WTC11 (cell line): ENCODE data around the gene MAGI2. TPM values are rescaled to one million over a fixed set of nuclear protein-coding genes. Genes with fewer than 3 reads are reported as not detected.

Experiments used
- ATAC-seq: fragments of 200-7000 bp; cut with Tn5 transposase; 2 replicates; pipeline ENCODE4 v1.10.0; 2021; ENCODE audit warnings: mild to moderate bottlenecking, moderate library complexity
- CTCF ChIA-PET: fragments of 300-600 bp; sonication (Branson Sonifier 250); formaldehyde crosslinking; loops from one replicate; lab custom pipeline; 2021; ENCODE audit warnings: antibody characterized with exemption; lab: Charles Lee
- POLR2A ChIA-PET: fragments of 350-600 bp; sonication (Branson Sonifier 250); formaldehyde crosslinking; loops from one replicate; lab custom pipeline; 2021; ENCODE audit warnings: antibody characterized with exemption; lab: Charles Lee
- DNase-seq: peaks from one replicate; pipeline ENCODE4 v3.0.0; 2021; ENCODE audit warnings: low spot score
- H3K27ac Mint-ChIP-seq: 2 replicates; pipeline ENCODE4 v1.8.0; 2021; ENCODE audit warnings: mixed read lengths
- H3K27me3 Mint-ChIP-seq: 2 replicates; pipeline ENCODE4 v1.8.0; 2021; ENCODE audit warnings: low read depth, mild to moderate bottlenecking, moderate library complexity, mixed read lengths
- H3K36me3 Mint-ChIP-seq: 2 replicates; pipeline ENCODE4 v1.8.0; 2021; ENCODE audit warnings: mixed read lengths
- H3K4me1 Mint-ChIP-seq: 2 replicates; pipeline ENCODE4 v1.8.0; 2022; ENCODE audit warnings: mixed read lengths
- H3K4me3 Mint-ChIP-seq: 2 replicates; pipeline ENCODE4 v1.8.0; 2021; ENCODE audit warnings: mild to moderate bottlenecking, moderate library complexity, mixed read lengths
- H3K9me3 Mint-ChIP-seq: 2 replicates; pipeline ENCODE4 v1.8.0; 2021; ENCODE audit warnings: mixed read lengths
- CBFB ChIP-seq: sonication (generic); formaldehyde crosslinking; IDR thresholded peaks from 2 replicates; pipeline ENCODE4 v1.8.1; 2022; ENCODE audit warnings: mild to moderate bottlenecking, low read depth, missing genetic modification reagents
- CREB1 ChIP-seq: sonication (generic); formaldehyde crosslinking; IDR thresholded peaks from 2 replicates; pipeline ENCODE4 v1.8.0; 2023; ENCODE audit warnings: mild to moderate bottlenecking, missing genetic modification reagents
- EMX1 ChIP-seq: fragments of 250-450 bp; sonication (Bioruptor Pico); IDR thresholded peaks from 2 replicates; pipeline ENCODE4 v1.8.0; 2021; ENCODE audit warnings: mild to moderate bottlenecking
- ETV6 ChIP-seq: sonication (generic); formaldehyde crosslinking; IDR thresholded peaks from 2 replicates; pipeline ENCODE4 v1.8.1; 2022; ENCODE audit warnings: mild to moderate bottlenecking, missing genetic modification reagents
- FOXJ3 ChIP-seq: sonication (generic); formaldehyde crosslinking; IDR thresholded peaks from 2 replicates; pipeline ENCODE4 v1.9.0; 2021; ENCODE audit warnings: missing genetic modification reagents, mild to moderate bottlenecking, borderline replicate concordance
- KAT7 ChIP-seq: sonication (generic); formaldehyde crosslinking; IDR thresholded peaks from 2 replicates; pipeline ENCODE4 v1.8.1; 2023; ENCODE audit warnings: missing genetic modification reagents, mild to moderate bottlenecking, borderline replicate concordance
- RELA ChIP-seq: sonication (generic); formaldehyde crosslinking; IDR thresholded peaks from 2 replicates; pipeline ENCODE4 v1.8.1; 2022; ENCODE audit warnings: missing genetic modification reagents, mild to moderate bottlenecking, borderline replicate concordance
- TCF7 ChIP-seq: sonication (generic); formaldehyde crosslinking; IDR thresholded peaks from 2 replicates; pipeline ENCODE4 v1.8.0; 2022; ENCODE audit warnings: mild to moderate bottlenecking, low read depth, missing genetic modification reagents, moderate library complexity
- ZNF232 ChIP-seq: sonication (generic); formaldehyde crosslinking; IDR thresholded peaks from 2 replicates; pipeline ENCODE4 v1.8.0; 2022; ENCODE audit warnings: mild to moderate bottlenecking, missing genetic modification reagents
- ZNF263 ChIP-seq: sonication (generic); formaldehyde crosslinking; IDR thresholded peaks from 2 replicates; pipeline ENCODE4 v1.8.1; 2022; ENCODE audit warnings: low read depth, mild to moderate bottlenecking, moderate library complexity, missing genetic modification reagents
- ZNF396 ChIP-seq: fragments of 250-450 bp; sonication (Bioruptor Pico); IDR thresholded peaks from 2 replicates; pipeline ENCODE4 v1.8.0; 2021; ENCODE audit warnings: mild to moderate bottlenecking, moderate library complexity, borderline replicate concordance
- total RNA-seq: library from RNA; stranded (reverse); gene quantifications from 3 replicates; pipeline ENCODE4 v1.2.3, GENCODE V29; 2021
- TF ChIP-seq, protein P1 (sequence below): sonication (generic); formaldehyde crosslinking; IDR thresholded peaks from 2 replicates; pipeline ENCODE4 v1.8.1; 2023; ENCODE audit warnings: mild to moderate bottlenecking, missing genetic modification reagents
- TF ChIP-seq, protein P2 (sequence below): sonication (generic); formaldehyde crosslinking; IDR thresholded peaks from 2 replicates; pipeline ENCODE4 v1.8.1; 2023; ENCODE audit warnings: mild to moderate bottlenecking, moderate library complexity, missing genetic modification reagents
- TF ChIP-seq, protein P3 (sequence below): fragments of 250-450 bp; sonication (Bioruptor Pico); conservative IDR thresholded peaks from 2 replicates; pipeline ENCODE4 v1.9.0; 2021; ENCODE audit warnings: mild to moderate bottlenecking
- TF ChIP-seq, protein P4 (sequence below): fragments of 250-450 bp; sonication (Bioruptor Pico); IDR thresholded peaks from 2 replicates; pipeline ENCODE4 v1.8.0; 2021; ENCODE audit warnings: mild to moderate bottlenecking
- TF ChIP-seq, protein P5 (sequence below): sonication (generic); formaldehyde crosslinking; IDR thresholded peaks from 2 replicates; pipeline ENCODE4 v1.8.0; 2023; ENCODE audit warnings: missing genetic modification reagents
- TF ChIP-seq, protein P6 (sequence below): sonication (generic); formaldehyde crosslinking; IDR thresholded peaks from 2 replicates; pipeline ENCODE4 v1.8.1; 2023; ENCODE audit warnings: mild to moderate bottlenecking, missing genetic modification reagents, moderate library complexity
- TF ChIP-seq, protein P7 (sequence below): sonication (generic); formaldehyde crosslinking; IDR thresholded peaks from 2 replicates; pipeline ENCODE4 v1.8.0; 2022; ENCODE audit warnings: mild to moderate bottlenecking, missing genetic modification reagents
- TF ChIP-seq, protein P8 (sequence below): sonication (generic); formaldehyde crosslinking; IDR thresholded peaks from 2 replicates; pipeline ENCODE4 v1.8.0; 2023; ENCODE audit warnings: mild to moderate bottlenecking, missing genetic modification reagents

MAGI2 gene
- total RNA-seq, 1 experiment from 2014 or later = 26.6 TPM

DNA sequence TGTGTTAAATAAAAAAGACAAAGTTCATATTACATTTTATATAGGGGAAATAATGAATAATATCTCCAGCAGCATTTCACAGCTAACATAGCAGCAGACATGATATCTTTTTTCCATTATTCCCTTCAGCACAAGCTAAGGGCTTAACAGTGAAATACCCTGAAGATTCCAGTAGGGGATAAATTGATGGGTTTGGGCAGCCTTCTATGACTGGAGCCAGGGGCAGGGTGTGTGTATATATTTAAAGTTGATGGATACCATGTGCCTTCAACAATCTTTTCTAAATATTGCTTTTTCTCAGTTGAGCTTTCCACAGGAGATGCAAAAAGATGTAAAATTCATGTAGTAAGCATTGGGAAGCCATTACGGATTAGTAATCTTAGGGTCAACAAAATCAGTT, 151.2 kb downstream of the MAGI2 start:
- Mint-ChIP-seq H3K9me3 (no peaks in the 10 kb centered on the region), H3K4me1 (no peaks in the 10 kb centered on the region), H3K4me3 (no peak overlapping the region), H3K27ac (no peak overlapping the region), H3K36me3 (no peaks in the 10 kb centered on the region), H3K27me3 (no peaks in the 10 kb centered on the region; the same call in 1 of the 2 replicates)
- no peak for TF ChIP-seq ZNF263 (CRISPR knock-in tag)
- TF ChIP-seq FOXJ3 (CRISPR knock-in tag) = no peak
- TF ChIP-seq, protein P1, sequence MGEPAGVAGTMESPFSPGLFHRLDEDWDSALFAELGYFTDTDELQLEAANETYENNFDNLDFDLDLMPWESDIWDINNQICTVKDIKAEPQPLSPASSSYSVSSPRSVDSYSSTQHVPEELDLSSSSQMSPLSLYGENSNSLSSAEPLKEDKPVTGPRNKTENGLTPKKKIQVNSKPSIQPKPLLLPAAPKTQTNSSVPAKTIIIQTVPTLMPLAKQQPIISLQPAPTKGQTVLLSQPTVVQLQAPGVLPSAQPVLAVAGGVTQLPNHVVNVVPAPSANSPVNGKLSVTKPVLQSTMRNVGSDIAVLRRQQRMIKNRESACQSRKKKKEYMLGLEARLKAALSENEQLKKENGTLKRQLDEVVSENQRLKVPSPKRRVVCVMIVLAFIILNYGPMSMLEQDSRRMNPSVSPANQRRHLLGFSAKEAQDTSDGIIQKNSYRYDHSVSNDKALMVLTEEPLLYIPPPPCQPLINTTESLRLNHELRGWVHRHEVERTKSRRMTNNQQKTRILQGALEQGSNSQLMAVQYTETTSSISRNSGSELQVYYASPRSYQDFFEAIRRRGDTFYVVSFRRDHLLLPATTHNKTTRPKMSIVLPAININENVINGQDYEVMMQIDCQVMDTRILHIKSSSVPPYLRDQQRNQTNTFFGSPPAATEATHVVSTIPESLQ (CRISPR knock-in tag) = no peak
- TF ChIP-seq, protein P2, sequence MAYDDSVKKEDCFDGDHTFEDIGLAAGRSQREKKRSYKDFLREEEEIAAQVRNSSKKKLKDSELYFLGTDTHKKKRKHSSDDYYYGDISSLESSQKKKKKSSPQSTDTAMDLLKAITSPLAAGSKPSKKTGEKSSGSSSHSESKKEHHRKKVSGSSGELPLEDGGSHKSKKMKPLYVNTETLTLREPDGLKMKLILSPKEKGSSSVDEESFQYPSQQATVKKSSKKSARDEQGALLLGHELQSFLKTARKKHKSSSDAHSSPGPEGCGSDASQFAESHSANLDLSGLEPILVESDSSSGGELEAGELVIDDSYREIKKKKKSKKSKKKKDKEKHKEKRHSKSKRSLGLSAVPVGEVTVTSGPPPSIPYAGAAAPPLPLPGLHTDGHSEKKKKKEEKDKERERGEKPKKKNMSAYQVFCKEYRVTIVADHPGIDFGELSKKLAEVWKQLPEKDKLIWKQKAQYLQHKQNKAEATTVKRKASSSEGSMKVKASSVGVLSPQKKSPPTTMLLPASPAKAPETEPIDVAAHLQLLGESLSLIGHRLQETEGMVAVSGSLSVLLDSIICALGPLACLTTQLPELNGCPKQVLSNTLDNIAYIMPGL (CRISPR knock-in tag) = no peak
- TF ChIP-seq ZNF396 = no peak
- TF ChIP-seq, protein P3, sequence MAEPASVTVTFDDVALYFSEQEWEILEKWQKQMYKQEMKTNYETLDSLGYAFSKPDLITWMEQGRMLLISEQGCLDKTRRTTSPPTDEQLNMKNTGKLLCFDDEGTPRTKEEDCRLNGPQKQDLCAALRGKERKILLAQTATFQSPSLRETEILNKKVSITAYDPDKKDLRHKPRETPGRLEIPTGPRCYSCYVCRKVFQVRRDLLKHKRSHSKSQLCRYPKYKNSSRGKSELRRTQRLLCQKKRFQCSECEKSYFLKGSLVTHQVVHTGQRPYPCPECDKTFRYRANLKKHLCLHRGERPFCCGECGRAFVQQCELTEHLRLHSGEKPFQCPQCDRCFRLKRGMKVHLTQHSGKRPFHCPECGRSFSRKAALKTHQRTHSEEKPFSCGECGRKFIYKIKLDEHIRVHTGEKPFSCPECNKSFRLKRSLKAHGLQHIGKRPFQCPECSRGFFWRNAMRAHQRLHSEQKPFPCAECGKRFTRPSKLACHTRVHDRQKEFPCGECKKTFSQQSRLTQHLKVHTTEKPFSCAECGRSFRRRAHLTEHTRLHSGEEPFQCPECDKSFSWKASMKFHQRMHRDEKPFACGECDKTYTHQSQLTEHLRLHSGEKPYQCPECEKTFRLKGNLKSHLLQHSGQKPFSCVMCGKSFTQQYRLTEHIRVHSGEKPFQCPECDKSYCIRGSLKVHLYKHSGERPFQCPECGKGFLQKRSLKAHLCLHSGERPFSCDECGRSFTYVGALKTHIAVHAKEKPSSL (CRISPR knock-in tag) = no peak
- TF ChIP-seq, protein P4, sequence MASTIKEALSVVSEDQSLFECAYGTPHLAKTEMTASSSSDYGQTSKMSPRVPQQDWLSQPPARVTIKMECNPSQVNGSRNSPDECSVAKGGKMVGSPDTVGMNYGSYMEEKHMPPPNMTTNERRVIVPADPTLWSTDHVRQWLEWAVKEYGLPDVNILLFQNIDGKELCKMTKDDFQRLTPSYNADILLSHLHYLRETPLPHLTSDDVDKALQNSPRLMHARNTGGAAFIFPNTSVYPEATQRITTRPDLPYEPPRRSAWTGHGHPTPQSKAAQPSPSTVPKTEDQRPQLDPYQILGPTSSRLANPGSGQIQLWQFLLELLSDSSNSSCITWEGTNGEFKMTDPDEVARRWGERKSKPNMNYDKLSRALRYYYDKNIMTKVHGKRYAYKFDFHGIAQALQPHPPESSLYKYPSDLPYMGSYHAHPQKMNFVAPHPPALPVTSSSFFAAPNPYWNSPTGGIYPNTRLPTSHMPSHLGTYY (CRISPR knock-in tag) = no peak
- TF ChIP-seq TCF7 (CRISPR knock-in tag) = no peak
- no peak for TF ChIP-seq KAT7 (CRISPR knock-in tag)
- TF ChIP-seq EMX1 (CRISPR knock-in tag) = no peak
- TF ChIP-seq, protein P5, sequence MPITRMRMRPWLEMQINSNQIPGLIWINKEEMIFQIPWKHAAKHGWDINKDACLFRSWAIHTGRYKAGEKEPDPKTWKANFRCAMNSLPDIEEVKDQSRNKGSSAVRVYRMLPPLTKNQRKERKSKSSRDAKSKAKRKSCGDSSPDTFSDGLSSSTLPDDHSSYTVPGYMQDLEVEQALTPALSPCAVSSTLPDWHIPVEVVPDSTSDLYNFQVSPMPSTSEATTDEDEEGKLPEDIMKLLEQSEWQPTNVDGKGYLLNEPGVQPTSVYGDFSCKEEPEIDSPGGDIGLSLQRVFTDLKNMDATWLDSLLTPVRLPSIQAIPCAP (CRISPR knock-in tag) = no peak
- TF ChIP-seq CREB1 (CRISPR knock-in tag) = no peak
- TF ChIP-seq, protein P6, sequence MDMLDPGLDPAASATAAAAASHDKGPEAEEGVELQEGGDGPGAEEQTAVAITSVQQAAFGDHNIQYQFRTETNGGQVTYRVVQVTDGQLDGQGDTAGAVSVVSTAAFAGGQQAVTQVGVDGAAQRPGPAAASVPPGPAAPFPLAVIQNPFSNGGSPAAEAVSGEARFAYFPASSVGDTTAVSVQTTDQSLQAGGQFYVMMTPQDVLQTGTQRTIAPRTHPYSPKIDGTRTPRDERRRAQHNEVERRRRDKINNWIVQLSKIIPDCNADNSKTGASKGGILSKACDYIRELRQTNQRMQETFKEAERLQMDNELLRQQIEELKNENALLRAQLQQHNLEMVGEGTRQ (CRISPR knock-in tag) = no peak
- no peak for TF ChIP-seq CBFB (CRISPR knock-in tag)
- TF ChIP-seq, protein P7, sequence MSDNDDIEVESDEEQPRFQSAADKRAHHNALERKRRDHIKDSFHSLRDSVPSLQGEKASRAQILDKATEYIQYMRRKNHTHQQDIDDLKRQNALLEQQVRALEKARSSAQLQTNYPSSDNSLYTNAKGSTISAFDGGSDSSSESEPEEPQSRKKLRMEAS (CRISPR knock-in tag) = no peak
- no peak for TF ChIP-seq ETV6 (CRISPR knock-in tag)
- ATAC-seq (peak; percentile 46; the same call in 1 of the 2 replicates), DNase-seq (no peak)
- ChIA-PET POLR2A (no interaction called here), CTCF (interaction anchor here (0.6 to 1.1 kb wide), 2 partner anchors 8 to 440 kb away, joined by 3 to 4 read pairs; no protein-coding TSS in a partner anchor)

DNA sequence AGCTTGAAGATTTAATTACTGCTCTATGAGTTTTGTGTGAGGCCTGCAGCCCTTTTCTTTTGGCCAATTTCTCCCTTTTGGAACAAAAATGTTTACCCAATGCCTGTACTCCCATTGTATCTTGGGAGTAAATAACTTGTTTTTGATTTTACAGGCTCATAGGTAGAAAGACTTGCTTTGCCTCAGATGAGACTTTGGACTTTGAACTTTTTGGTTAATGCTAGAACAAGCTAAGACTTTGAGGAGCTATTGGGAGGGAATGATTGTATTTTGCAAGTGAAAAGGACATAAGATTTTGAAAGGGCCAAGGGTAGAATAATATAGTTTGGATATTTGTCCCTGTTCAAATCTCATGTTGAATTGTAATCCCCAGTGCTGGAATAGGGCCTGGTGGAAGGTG, 152.0 kb downstream of the MAGI2 start:
- no peak overlapping the region for H3K27ac Mint-ChIP-seq
- no peak for DNase-seq
- no peaks in the 10 kb centered on the region for H3K9me3 Mint-ChIP-seq
- H3K4me3 Mint-ChIP-seq = no peak overlapping the region
- no peak for ATAC-seq
- no peaks in the 10 kb centered on the region for H3K4me1 Mint-ChIP-seq
- H3K36me3 Mint-ChIP-seq = no peaks in the 10 kb centered on the region
- CTCF ChIA-PET = no interaction called here
- POLR2A ChIA-PET = no interaction called here
- no peaks in the 10 kb centered on the region; the same call in 1 of the 2 replicates for H3K27me3 Mint-ChIP-seq
- TF ChIP-seq ETV6 (CRISPR knock-in tag) (no peak), ZNF396 (no peak), RELA (CRISPR knock-in tag) (no peak), ZNF232 (no peak)
- TF ChIP-seq, protein P5 (CRISPR knock-in tag) = no peak
- TF ChIP-seq, protein P8, sequence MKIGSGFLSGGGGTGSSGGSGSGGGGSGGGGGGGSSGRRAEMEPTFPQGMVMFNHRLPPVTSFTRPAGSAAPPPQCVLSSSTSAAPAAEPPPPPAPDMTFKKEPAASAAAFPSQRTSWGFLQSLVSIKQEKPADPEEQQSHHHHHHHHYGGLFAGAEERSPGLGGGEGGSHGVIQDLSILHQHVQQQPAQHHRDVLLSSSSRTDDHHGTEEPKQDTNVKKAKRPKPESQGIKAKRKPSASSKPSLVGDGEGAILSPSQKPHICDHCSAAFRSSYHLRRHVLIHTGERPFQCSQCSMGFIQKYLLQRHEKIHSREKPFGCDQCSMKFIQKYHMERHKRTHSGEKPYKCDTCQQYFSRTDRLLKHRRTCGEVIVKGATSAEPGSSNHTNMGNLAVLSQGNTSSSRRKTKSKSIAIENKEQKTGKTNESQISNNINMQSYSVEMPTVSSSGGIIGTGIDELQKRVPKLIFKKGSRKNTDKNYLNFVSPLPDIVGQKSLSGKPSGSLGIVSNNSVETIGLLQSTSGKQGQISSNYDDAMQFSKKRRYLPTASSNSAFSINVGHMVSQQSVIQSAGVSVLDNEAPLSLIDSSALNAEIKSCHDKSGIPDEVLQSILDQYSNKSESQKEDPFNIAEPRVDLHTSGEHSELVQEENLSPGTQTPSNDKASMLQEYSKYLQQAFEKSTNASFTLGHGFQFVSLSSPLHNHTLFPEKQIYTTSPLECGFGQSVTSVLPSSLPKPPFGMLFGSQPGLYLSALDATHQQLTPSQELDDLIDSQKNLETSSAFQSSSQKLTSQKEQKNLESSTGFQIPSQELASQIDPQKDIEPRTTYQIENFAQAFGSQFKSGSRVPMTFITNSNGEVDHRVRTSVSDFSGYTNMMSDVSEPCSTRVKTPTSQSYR (CRISPR knock-in tag) = no peak
